Nephron progenitor cell (in vitro differentiated cells): ENCODE measurements around the gene CD19.
A peak's percentile ranks its signal among the peaks of the same experiment; 100 is the strongest.

Experiments
- DNase-seq: peaks from one replicate; pipeline ENCODE4 v3.0.0; 2021
- H3K27ac Mint-ChIP-seq: 2 replicates; pipeline ENCODE4 v1.8.0; 2021; ENCODE audit warnings: mild to moderate bottlenecking, moderate library complexity, mixed read lengths
- H3K27me3 Mint-ChIP-seq: 2 replicates; pipeline ENCODE4 v1.8.0; 2021; ENCODE audit warnings: mild to moderate bottlenecking, low read depth, mixed read lengths; ENCODE audit not compliant: poor library complexity
- H3K36me3 Mint-ChIP-seq: 2 replicates; pipeline ENCODE4 v1.8.0; 2021; ENCODE audit warnings: low read depth, mixed read lengths
- H3K4me1 Mint-ChIP-seq: 2 replicates; pipeline ENCODE4 v1.8.0; 2021; ENCODE audit warnings: mixed read lengths
- H3K4me3 Mint-ChIP-seq: 2 replicates; pipeline ENCODE4 v1.8.0; 2021; ENCODE audit warnings: mild to moderate bottlenecking, moderate library complexity, mixed read lengths
- H3K9me3 Mint-ChIP-seq: 2 replicates; pipeline ENCODE4 v1.8.0; 2021; ENCODE audit warnings: mild to moderate bottlenecking, moderate library complexity, mixed read lengths
- TF ChIP-seq, protein P1 (sequence below): fragments of 200-600 bp; sonication (generic); IDR thresholded peaks from 2 replicates; pipeline ENCODE4 v1.5.0; 2021; ENCODE audit warnings: antibody characterized with exemption

The CD19 gene

DNA sequence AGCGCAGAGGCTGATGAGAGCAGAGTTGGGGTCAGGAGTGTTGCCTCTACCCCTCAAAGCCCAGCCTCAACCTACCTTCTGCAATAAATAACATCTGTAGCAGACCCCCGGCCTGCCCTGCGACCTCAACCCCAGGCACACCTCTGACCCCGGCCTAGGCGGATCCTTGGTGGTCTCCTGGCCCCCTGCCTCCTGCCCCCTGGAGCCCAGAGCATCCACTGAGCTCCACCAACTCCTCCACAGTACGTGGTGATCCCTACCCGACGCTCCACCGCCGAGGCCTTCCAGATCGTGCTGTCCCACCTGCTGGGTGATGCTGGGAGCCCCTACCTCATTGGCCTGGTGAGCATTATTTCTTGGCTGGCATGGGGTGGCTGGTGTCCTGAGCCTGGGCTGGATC lies 51.2 kb downstream of the CD19 start:
- Mint-ChIP-seq H3K4me3 (no peak overlapping the region), H3K27me3 (no peaks in the 10 kb centered on the region), H3K9me3 (peaks cover 8% of the 10 kb centered on the region), H3K4me1 (no peaks in the 10 kb centered on the region), H3K27ac (no peak overlapping the region), H3K36me3 (peaks cover 44% of the 10 kb centered on the region)
- no peak for DNase-seq
- TF ChIP-seq, protein P1, sequence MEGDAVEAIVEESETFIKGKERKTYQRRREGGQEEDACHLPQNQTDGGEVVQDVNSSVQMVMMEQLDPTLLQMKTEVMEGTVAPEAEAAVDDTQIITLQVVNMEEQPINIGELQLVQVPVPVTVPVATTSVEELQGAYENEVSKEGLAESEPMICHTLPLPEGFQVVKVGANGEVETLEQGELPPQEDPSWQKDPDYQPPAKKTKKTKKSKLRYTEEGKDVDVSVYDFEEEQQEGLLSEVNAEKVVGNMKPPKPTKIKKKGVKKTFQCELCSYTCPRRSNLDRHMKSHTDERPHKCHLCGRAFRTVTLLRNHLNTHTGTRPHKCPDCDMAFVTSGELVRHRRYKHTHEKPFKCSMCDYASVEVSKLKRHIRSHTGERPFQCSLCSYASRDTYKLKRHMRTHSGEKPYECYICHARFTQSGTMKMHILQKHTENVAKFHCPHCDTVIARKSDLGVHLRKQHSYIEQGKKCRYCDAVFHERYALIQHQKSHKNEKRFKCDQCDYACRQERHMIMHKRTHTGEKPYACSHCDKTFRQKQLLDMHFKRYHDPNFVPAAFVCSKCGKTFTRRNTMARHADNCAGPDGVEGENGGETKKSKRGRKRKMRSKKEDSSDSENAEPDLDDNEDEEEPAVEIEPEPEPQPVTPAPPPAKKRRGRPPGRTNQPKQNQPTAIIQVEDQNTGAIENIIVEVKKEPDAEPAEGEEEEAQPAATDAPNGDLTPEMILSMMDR = no peak

DNA sequence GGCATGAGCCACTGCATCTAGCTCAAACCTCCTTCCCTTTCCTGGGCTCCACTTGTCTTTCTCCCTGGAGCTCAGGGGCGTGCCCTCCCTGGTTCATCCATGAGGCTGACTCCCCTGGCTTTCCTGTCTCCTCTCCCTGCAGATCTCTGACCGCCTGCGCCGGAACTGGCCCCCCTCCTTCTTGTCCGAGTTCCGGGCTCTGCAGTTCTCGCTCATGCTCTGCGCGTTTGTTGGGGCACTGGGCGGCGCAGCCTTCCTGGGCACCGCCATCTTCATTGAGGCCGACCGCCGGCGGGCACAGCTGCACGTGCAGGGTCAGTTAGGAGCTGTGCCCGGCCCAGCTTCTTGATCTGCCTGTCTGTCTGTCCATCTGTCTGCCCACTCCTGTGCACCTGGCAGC lies 51.9 kb downstream of the CD19 start:
- TF ChIP-seq, protein P1 = no peak
- H3K4me1 Mint-ChIP-seq = no peaks in the 10 kb centered on the region
- peaks cover 8% of the 10 kb centered on the region for H3K9me3 Mint-ChIP-seq
- no peak overlapping the region for H3K4me3 Mint-ChIP-seq
- no peaks in the 10 kb centered on the region for H3K27me3 Mint-ChIP-seq
- peaks cover 42% of the 10 kb centered on the region for H3K36me3 Mint-ChIP-seq
- DNase-seq = no peak
- H3K27ac Mint-ChIP-seq = no peak overlapping the region

DNA sequence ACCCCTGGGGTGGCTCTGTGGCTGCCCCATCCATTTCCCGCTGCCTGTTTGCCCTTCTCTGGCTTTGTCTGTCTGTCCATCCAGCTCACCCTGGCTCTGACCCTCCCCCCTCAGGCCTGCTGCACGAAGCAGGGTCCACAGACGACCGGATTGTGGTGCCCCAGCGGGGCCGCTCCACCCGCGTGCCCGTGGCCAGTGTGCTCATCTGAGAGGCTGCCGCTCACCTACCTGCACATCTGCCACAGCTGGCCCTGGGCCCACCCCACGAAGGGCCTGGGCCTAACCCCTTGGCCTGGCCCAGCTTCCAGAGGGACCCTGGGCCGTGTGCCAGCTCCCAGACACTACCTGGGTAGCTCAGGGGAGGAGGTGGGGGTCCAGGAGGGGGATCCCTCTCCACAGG lies 52.3 kb downstream of the CD19 start:
- H3K9me3 Mint-ChIP-seq = peaks cover 8% of the 10 kb centered on the region
- H3K27me3 Mint-ChIP-seq = no peaks in the 10 kb centered on the region
- H3K4me3 Mint-ChIP-seq = no peak overlapping the region
- H3K36me3 Mint-ChIP-seq = peaks cover 41% of the 10 kb centered on the region
- no peak for DNase-seq
- no peak overlapping the region for H3K27ac Mint-ChIP-seq
- no peaks in the 10 kb centered on the region for H3K4me1 Mint-ChIP-seq
- TF ChIP-seq, protein P1 = no peak

DNA sequence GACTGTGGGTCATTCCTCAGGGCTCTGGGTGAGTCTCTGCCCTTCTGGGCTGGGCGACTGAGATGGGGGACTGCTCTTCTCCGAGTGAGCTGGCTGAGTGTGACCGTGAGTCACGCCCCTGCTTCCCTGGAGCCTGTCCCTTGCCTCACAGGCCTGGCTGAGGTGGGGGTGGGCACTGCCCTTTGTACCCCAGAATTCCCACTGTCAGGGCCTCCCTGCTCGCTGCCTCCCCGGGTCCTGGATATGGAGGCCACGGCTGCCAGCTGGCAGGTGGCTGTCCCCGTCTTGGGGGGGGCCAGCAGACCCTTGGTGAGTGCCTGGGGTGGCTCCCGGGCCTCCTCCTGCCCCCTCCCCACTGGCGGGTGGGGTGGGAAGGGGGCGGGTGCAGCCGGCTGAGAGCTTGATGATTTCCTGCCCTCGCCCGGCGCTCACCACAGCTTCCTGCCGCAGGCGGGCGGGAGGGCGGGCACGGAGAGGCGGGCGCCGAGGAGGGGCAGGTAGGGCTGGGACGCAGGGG lies 52.9 kb downstream of the CD19 start, which contains the start of gene LAT:
Gene LAT, plus strand, starts transcription at position 434 of the 517 bp plus-strand sequence. CDS start 366 bp downstream, outside the sequence.
- peak within 1 kb of the TSS; percentile 54 for H3K27ac Mint-ChIP-seq
- H3K36me3 Mint-ChIP-seq = peaks cover 41% of the 10 kb centered on the region
- no peak for DNase-seq
- peaks cover 8% of the 10 kb centered on the region for H3K9me3 Mint-ChIP-seq
- H3K27me3 Mint-ChIP-seq = no peaks in the 10 kb centered on the region
- no peak within 1 kb of the TSS for H3K4me3 Mint-ChIP-seq
- no peaks in the 10 kb centered on the region for H3K4me1 Mint-ChIP-seq
- TF ChIP-seq, protein P1 = no peak

DNA sequence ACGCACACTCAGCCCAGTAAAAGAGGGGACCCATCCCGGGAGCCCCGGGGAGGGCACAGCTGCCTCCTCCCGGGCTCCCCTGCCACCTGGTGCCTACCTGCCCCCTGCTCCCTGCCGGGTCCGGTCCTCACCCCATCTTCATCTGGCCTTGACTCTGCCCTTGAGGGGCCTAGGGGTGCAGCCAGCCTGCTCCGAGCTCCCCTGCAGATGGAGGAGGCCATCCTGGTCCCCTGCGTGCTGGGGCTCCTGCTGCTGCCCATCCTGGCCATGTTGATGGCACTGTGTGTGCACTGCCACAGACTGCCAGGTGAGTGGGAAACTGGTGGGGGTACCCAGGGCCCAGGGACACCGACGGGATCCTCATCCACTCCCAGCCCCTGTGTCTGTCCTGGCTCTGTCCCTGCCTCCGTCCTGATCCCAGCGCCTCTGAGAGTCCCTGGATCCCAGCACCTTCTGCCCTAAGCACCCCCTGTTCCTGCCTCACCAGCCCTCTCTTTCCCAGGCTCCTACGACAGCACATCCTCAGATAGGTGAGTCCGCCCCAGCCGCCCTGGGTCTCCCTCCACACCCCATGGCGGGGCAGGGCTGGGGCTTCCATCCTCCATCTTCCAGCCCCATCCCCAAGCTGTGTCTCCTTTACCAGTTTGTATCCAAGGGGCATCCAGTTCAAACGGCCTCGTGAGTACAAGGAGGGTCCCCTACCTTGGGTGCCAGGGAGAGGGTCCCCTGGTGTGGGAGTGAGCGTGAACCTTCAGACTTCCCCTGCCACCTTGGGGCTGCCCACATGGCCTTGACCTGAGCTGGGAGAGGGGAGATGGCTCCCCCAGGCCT lies 53.7 kb downstream of the CD19 start:
- peaks cover 41% of the 10 kb centered on the region for H3K36me3 Mint-ChIP-seq
- H3K9me3 Mint-ChIP-seq = peaks cover 8% of the 10 kb centered on the region
- no peaks in the 10 kb centered on the region for H3K4me1 Mint-ChIP-seq
- no peaks in the 10 kb centered on the region for H3K27me3 Mint-ChIP-seq
- no peak overlapping the region for H3K4me3 Mint-ChIP-seq
- H3K27ac Mint-ChIP-seq = peak overlapping the region; percentile 54
- no peak for DNase-seq
- TF ChIP-seq, protein P1 = no peak
